T-helper 22 cell (primary cell): ENCODE results near the gene TRPM3.

Experiments
- DNase-seq: peaks from one replicate; pipeline ENCODE4 v3.0.0-alpha.2; 2020; ENCODE audit warnings: low read depth

Gene TRPM3

GRCh38 chr9:70947086-70947485 is 174.3 kb downstream of the TRPM3 start:
- DNase-seq = no peak

GRCh38 chr9:70945301-70945700 is 176.1 kb downstream of the TRPM3 start:
- no peak for DNase-seq

- DNase-seq = no peak
Measured at GRCh38 chr9:70941191-70941590, 180.2 kb downstream of the TRPM3 start.

- DNase-seq = no peak
Measured at GRCh38 chr9:70940605-70941004, 180.8 kb downstream of the TRPM3 start.

GRCh38 chr9:70936536-70936935 is 184.9 kb downstream of the TRPM3 start:
- no peak for DNase-seq

GRCh38 chr9:70935856-70936255 is 185.6 kb downstream of the TRPM3 start:
- DNase-seq = no peak

GRCh38 chr9:70934642-70935041 is 186.8 kb downstream of the TRPM3 start:
- DNase-seq = no peak

- no peak for DNase-seq
Measured at GRCh38 chr9:70933321-70933720, 188.1 kb downstream of the TRPM3 start.

GRCh38 chr9:70932097-70932496 is 189.3 kb downstream of the TRPM3 start:
- no peak for DNase-seq

- DNase-seq = no peak
Measured at GRCh38 chr9:70927530-70927929, 193.9 kb downstream of the TRPM3 start.

- no peak for DNase-seq
Measured at GRCh38 chr9:70924895-70925547, 196.4 kb downstream of the TRPM3 start.

- no peak for DNase-seq
Measured at GRCh38 chr9:70924380-70924779, 197.0 kb downstream of the TRPM3 start.

GRCh38 chr9:70923961-70924360 is 197.5 kb downstream of the TRPM3 start:
- no peak for DNase-seq

- no peak for DNase-seq
Measured at GRCh38 chr9:70921136-70921535, 200.3 kb downstream of the TRPM3 start.

GRCh38 chr9:70917277-70917676 is 204.1 kb downstream of the TRPM3 start:
- no peak for DNase-seq

- no peak for DNase-seq
Measured at GRCh38 chr9:70911791-70912190, 209.6 kb downstream of the TRPM3 start.

- DNase-seq = no peak
Measured at GRCh38 chr9:70910598-70910997, 210.8 kb downstream of the TRPM3 start.

- DNase-seq = no peak
Measured at GRCh38 chr9:70902692-70903131, 218.7 kb downstream of the TRPM3 start.

- no peak for DNase-seq
Measured at GRCh38 chr9:70902171-70902570, 219.2 kb downstream of the TRPM3 start.

- no peak for DNase-seq
Measured at GRCh38 chr9:70901746-70902145, 219.7 kb downstream of the TRPM3 start.

- no peak for DNase-seq
Measured at GRCh38 chr9:70901013-70901412, 220.4 kb downstream of the TRPM3 start.

GRCh38 chr9:70893580-70894122 is 227.8 kb downstream of the TRPM3 start:
- no peak for DNase-seq

GRCh38 chr9:70888471-70888870 is 232.9 kb downstream of the TRPM3 start:
- DNase-seq = no peak

- no peak for DNase-seq
Measured at GRCh38 chr9:70887826-70888225, 233.6 kb downstream of the TRPM3 start.
